GM10847 (cell line): ENCODE measurements around the gene TSPAN14.

Source experiments
- POLR2A ChIP-seq: IDR thresholded peaks from 2 replicates; pipeline ENCODE4 v1.6.1; 2011; ENCODE audit not compliant: insufficient read length; ENCODE audit errors: extremely low read depth

TSPAN14 gene

GRCh38 chr10:80459047-80459865 lies 5.1 kb downstream of the TSPAN14 start:
- TF ChIP-seq POLR2A: no peak

GRCh38 chr10:80460399-80461207 lies 6.5 kb downstream of the TSPAN14 start:
- TF ChIP-seq POLR2A: no peak

DNA sequence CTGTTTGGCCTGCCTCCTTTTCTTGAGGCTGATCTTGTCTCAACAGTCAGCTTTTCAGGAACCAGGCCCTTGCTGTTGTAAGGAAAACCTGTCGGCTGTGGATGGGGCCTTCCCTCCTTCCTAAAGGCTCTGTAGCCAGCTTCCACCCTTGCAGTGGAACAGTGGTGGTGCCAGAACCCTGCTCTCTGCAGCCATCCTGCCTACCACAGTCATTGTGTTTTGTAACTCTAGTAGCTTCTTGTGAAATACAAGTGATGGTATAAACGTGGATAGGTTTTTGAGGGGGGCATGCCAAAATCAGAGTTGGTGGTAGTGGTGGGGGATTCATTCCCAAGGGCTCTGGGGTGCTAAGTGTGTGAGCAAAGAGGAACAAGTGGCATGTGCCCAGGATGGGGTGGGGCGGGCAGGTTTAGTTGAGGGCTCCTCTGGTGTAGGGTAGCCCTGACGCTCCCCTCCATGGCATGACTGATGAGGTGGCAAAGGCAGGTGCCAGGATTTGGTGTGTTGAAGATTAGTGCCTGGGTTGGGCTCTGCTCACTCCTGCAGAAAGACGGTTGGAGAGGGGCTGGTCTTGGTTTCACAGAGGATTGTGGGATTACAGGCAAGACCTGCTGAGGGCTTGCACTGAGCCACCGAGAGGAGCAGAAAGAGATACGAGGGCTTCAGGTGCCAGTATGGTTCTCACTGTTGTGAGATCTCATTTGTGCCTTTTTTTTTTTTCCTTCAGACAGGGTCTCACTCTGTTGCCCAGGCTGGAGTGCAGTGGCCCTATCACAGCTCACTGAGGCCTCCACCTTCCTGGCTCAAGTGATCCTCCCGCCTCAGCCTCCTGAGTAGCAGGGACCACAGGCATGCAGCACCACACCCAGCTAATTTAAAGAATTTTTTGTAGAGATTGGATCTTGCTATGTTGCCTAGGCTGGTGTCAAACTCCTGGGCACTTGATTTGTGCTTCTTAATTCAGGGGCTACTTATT lies 7.4 kb downstream of the TSPAN14 start:
- TF ChIP-seq POLR2A: no peak

DNA sequence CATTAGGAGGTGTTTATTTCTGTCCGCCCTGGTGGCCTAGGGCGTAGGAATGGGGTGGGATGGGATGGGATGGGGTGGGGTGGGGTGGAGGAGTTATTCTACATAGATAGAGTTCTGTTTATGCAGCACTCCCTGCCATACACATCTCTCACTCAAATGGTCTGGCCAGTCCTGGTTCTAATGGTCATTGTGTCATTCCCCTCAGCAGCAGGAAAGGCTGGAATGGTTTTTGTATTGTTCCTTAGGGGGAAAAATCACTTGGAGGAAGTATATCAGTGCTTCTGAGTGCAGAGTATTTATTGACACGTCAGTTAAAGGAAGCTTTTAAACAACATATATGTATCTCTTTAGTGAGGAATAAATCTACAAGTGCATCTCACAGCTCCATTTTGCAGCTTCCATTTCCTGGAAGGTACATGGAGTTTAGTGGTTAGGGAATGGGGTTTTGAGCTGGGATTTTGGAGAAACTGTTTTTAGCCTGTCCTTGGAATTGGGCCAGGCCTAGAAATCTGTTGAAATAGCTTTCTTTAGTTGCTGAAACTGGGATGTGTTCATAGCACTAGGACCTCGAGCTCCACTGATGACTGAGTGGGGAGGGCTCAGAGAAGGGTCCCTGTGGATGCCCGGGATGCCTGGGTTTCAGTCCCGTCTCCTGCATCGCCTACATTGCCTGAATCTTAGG lies 8.3 kb downstream of the TSPAN14 start:
- no peak for TF ChIP-seq POLR2A

GRCh38 chr10:80462981-80463741 lies 9.1 kb downstream of the TSPAN14 start:
- TF ChIP-seq POLR2A: no peak

- TF ChIP-seq POLR2A: no peak
These were observed 9.8 kb downstream of the TSPAN14 start for GRCh38 chr10:80463868-80464267.

DNA sequence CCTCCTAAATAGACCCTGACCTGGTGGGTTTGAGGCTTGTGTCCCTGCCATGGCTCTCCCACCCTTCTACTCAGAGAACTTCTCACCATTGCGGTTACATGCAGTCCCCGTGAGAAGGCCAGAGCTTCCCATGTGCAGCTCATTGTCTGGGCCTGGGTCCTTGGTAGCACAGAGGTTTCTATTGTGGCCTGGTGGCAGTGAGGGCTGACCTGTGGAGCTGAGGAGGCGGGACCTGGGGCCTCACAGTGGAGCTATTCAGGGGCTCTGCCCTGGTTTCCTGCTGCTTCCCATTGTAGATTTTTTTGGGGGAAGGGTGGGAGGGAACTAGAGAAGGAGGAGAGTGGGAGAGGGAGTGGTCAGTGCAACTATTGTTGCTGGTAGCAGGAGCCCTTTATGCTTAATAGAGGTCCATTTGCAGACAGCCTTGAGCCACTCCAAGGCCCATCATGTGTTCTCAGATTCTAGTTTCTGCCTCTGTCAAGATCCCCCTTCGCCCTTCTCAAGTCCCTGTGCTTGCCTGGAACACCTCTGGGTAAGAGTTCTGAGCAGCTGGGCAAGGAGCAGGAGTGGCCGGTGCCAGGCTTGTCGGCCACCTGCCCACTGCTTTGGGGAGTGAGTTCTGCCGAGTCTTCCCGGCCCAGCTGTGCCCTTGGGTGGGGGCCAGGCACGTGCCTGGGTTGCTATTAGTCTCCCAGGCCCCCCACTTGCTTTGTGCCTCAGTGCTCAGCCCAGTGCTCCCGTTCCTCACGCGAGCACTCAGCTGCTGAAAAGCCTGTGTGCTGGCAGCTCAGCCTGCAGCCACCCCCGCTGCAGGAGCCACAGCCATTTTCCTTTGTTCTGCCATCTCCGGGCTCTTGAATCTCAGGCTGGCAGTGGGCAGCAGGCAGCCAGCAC lies 10.7 kb downstream of the TSPAN14 start:
- no peak for TF ChIP-seq POLR2A

DNA sequence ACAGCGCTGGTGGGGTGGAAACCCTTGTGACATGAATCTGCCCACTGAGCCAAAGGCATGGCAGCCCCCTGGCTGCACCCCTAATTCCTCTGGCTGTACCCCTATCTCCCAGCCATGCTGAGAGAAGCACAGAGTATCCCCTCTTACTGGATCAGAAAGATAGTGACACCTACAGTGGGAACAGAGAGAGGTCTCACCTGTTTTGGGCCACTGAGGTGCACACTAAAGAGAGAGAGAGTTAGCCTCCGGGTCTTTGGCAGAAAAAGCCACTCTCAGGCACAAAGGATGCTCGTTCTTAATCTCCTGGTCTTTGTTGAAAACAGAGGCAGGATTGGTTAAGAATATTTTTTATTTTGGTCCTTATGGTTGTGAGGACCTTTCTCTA lies 11.3 kb downstream of the TSPAN14 start:
- TF ChIP-seq POLR2A: no peak

- no peak for TF ChIP-seq POLR2A
These were observed 11.9 kb downstream of the TSPAN14 start for GRCh38 chr10:80465839-80466590.

- no peak for TF ChIP-seq POLR2A
These were observed 12.7 kb downstream of the TSPAN14 start for GRCh38 chr10:80466724-80467326.

- TF ChIP-seq POLR2A: no peak
These were observed 13.9 kb downstream of the TSPAN14 start for GRCh38 chr10:80468002-80468401.
